K562 (cell line): ENCODE results near the gene ZNF165. TPM values are rescaled to one million over a fixed set of nuclear protein-coding genes. Genes with fewer than 3 reads are reported as not detected.

Experiments
- FOS ChIP-seq: IDR thresholded peaks from 3 replicates; pipeline ENCODE4 v1.6.1; 2011; ENCODE audit not compliant: insufficient read length; ENCODE audit errors: extremely low read depth
- GABPB2 ChIP-seq: fragments of 250-450 bp; sonication (Bioruptor Pico); conservative IDR thresholded peaks from 2 replicates; pipeline ENCODE4 v1.5.1; 2021; ENCODE audit warnings: mild to moderate bottlenecking
- MCM2 ChIP-seq: fragments of 450-650 bp; IDR thresholded peaks from 2 replicates; pipeline ENCODE4 v1.6.1; 2017; ENCODE audit warnings: low read depth, mild to moderate bottlenecking
- MCM5 ChIP-seq: fragments of 450-650 bp; IDR thresholded peaks from 2 replicates; pipeline ENCODE4 v1.6.1; 2016; ENCODE audit warnings: low read depth
- PHF8 ChIP-seq: fragments of 200-600 bp; sonication (generic); IDR thresholded peaks from 2 replicates; pipeline ENCODE4 v1.6.1; 2012; ENCODE audit warnings: mixed run types, mild to moderate bottlenecking, inconsistent platforms, low read length, moderate library complexity, borderline replicate concordance
- PRPF4 ChIP-seq: fragments of 200-400 bp; formaldehyde crosslinking; IDR thresholded peaks from one replicate; pipeline ENCODE4 v1.6.1; 2017; ENCODE audit warnings: low read length, low read depth, mild to moderate bottlenecking; ENCODE audit not compliant: insufficient read depth, poor library complexity, severe bottlenecking
- XRCC3 ChIP-seq: fragments of 450-650 bp; IDR thresholded peaks from 2 replicates; pipeline ENCODE4 v1.6.1; 2017; ENCODE audit warnings: mild to moderate bottlenecking, moderate library complexity
- ZKSCAN8 ChIP-seq: fragments of 200-800 bp; sonication (Bioruptor generic); IDR thresholded peaks from 2 replicates; pipeline ENCODE4 v1.6.1; 2016; ENCODE audit warnings: missing genetic modification characterization, missing compliant biosample characterization
- polyA plus RNA-seq, 8 experiments: library from polyadenylated mRNA; depleted of rRNA in 4 of 8; stranded (reverse) in 5 of 8; unstranded in 3 of 8; fragments of >200 nt; fragmentation: Nextera tagmentation in 2 of 8; fragmentation: Illumina TruSeq in 1 of 8; extraction: Ambion mirVana in 2 of 8; extraction: Trizol in 1 of 8; gene quantifications; 2 replicates each; pipeline versions ENCODE4 v1.2.1 to v1.2.3, GENCODE V29; 2011 to 2014; ENCODE audit warnings: inconsistent platforms in 1 of 8, missing spikeins in 1 of 8
- total RNA-seq, 7 experiments: library from RNA; depleted of rRNA in 6 of 7; stranded (reverse); fragments of >200 nt in 6 of 7; fragmentation: Illumina TruSeq in 2 of 7; extraction: Trizol in 2 of 7; gene quantifications; 2 replicates each; pipeline versions ENCODE4 v1.2.1 to v1.2.3, GENCODE V29; 2011 to 2021; ENCODE audit warnings: low replicate concordance in 1 of 7
- TF ChIP-seq, protein P1 (sequence below), 2 experiments: fragments of 450-650 bp; IDR thresholded peaks; 2 replicates each; pipeline ENCODE4 v1.6.1; 2016; ENCODE audit warnings: mild to moderate bottlenecking in 2 of 2, borderline replicate concordance in 1 of 2, low read depth in 1 of 2, moderate library complexity in 1 of 2
- TF ChIP-seq, protein P2 (sequence below): sonication (generic); formaldehyde crosslinking; IDR thresholded peaks from 2 replicates; pipeline ENCODE4 v1.9.0; 2022; ENCODE audit warnings: mild to moderate bottlenecking, missing genetic modification reagents
- TF ChIP-seq, protein P3 (sequence below): fragments of 250-450 bp; sonication (Bioruptor Pico); IDR thresholded peaks from 2 replicates; pipeline ENCODE4 v1.5.0; 2021; ENCODE audit warnings: mild to moderate bottlenecking, borderline replicate concordance
- TF ChIP-seq, protein P4 (sequence below): conservative IDR thresholded peaks from 2 replicates; pipeline ENCODE4 v1.6.1; 2011; ENCODE audit warnings: low read depth, mild to moderate bottlenecking, low read length; ENCODE audit not compliant: control insufficient read depth

Gene ZNF165
- total and polyA plus RNA-seq, 9 of the 15 experiments (the other 6 are each of a cell fraction or from before 2014, with no cell fraction given) = 0.82 to 3.6 (median 1.2) TPM

DNA sequence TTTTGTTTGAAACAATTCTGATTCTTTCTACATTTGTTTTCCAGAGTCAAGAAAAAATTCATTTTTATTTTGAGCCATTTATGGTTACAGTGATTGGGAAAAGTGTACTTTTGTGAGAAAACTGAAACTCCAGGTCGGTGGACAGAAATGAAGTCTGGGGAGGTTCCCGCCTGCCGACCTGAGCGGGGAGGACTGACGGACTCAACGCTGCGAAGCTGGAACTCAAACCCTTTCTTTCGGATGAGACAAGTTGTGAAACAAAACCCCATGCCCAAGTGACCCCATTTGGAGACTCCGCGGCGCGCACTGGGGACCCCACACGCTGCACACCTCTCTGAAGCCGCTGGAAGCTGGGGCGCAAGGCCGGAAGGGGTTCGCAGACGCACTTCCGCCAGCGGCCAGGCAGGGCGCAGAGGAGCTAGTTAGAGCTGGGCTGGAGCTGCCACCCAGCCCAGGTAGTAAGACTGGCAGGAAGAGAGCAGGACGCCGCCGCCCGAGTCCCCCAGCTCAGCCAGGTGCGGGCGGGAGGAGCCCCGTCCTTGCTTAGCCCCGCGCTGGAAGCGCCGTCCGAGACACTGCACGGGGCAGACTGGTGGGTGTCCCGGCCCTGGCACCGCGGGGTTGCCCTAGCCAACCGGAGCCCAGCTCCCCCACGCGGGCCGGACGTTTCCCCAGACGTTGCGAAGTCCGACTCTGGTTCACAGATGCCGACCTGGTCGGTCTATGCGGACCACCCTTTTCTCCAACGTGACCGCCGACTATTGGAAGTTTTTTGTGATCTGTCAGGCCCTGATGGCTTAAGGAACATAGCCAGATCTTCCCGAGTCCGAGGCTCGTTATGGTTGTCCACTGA is 24.2 kb downstream of the ZNF165 start (continued):
- TF ChIP-seq, protein P1, sequence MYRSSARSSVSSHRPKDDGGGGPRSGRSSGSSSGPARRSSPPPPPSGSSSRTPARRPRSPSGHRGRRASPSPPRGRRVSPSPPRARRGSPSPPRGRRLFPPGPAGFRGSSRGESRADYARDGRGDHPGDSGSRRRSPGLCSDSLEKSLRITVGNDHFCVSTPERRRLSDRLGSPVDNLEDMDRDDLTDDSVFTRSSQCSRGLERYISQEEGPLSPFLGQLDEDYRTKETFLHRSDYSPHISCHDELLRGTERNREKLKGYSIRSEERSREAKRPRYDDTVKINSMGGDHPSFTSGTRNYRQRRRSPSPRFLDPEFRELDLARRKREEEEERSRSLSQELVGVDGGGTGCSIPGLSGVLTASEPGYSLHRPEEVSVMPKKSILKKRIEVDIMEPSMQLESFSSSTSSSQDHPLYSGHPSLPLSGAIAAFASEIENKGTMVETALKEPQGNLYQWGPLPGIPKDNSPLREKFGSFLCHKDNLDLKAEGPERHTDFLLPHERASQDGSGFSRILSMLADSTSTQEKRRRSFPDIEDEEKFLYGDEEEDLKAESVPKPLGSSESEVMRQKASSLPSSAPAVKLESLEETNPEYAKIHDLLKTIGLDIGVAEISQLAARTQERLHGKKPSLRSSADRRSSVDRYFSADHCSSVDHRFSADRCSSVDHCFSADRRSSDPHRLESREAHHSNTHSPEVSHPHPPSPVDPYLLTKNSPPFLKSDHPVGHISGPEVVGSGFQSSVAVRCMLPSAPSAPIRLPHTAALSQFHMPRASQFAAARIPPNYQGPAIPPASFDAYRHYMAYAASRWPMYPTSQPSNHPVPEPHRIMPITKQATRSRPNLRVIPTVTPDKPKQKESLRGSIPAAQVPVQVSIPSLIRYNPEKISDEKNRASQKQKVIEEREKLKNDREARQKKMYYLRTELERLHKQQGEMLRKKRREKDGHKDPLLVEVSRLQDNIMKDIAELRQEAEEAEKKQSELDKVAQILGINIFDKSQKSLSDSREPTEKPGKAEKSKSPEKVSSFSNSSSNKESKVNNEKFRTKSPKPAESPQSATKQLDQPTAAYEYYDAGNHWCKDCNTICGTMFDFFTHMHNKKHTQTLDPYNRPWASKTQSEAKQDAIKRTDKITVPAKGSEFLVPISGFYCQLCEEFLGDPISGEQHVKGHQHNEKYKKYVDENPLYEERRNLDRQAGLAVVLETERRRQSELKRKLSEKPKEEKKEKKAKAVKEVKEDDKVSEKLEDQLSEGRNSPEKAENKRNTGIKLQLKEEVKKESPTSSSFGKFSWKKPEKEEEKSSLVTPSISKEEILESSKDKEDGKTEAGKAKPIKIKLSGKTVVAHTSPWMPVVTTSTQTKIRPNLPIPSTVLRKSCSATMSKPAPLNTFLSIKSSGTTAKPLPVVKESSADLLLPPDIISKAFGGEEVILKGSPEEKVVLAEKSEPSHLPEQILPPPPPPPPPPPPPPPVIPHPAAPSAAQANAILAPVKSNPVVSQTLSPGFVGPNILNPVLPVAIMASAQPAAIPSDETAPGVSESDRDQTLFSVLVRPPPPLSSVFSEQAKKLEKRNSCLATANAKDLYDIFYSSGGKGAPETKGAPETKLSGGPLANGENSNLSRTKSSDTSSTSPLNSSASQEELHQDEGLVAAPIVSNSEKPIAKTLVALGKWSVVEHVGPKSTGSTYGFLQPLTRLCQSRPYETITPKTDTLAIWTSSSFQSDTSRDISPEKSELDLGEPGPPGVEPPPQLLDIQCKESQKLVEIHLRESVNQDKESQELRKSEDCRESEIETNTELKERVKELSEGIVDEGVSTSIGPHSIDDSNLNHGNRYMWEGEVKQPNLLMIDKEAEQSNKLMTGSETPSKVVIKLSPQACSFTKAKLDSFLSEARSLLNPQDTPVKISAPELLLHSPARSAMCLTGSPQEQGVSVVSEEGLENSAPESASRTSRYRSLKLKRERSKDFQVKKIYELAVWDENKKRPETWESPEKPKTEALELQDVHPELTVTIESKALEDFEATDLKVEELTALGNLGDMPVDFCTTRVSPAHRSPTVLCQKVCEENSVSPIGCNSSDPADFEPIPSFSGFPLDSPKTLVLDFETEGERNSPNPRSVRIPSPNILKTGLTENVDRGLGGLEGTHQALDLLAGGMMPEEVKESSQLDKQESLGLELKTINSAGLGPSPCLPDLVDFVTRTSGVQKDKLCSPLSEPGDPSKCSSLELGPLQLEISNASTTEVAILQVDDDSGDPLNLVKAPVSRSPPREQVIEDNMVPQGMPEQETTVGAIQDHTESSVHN (IDR thresholded peaks at IDR 0.05; ENCODE audit: borderline replicate concordance in 1 of 2, low read depth in 1 of 2) = 0 out of 4 replicates have a peak, but pooled peaks of 1 of the 2 experiments have one; percentile 45
- TF ChIP-seq, protein P2, sequence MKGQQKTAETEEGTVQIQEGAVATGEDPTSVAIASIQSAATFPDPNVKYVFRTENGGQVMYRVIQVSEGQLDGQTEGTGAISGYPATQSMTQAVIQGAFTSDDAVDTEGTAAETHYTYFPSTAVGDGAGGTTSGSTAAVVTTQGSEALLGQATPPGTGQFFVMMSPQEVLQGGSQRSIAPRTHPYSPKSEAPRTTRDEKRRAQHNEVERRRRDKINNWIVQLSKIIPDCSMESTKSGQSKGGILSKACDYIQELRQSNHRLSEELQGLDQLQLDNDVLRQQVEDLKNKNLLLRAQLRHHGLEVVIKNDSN (CRISPR knock-in tag) = no peak
- no peak for TF ChIP-seq FOS
- no peak for TF ChIP-seq XRCC3
- peak; percentile 99 for TF ChIP-seq PHF8
- TF ChIP-seq ZKSCAN8 (CRISPR knock-in tag) = no peak
- TF ChIP-seq GABPB2 = no peak
- no peak for TF ChIP-seq MCM5
- TF ChIP-seq, protein P3, sequence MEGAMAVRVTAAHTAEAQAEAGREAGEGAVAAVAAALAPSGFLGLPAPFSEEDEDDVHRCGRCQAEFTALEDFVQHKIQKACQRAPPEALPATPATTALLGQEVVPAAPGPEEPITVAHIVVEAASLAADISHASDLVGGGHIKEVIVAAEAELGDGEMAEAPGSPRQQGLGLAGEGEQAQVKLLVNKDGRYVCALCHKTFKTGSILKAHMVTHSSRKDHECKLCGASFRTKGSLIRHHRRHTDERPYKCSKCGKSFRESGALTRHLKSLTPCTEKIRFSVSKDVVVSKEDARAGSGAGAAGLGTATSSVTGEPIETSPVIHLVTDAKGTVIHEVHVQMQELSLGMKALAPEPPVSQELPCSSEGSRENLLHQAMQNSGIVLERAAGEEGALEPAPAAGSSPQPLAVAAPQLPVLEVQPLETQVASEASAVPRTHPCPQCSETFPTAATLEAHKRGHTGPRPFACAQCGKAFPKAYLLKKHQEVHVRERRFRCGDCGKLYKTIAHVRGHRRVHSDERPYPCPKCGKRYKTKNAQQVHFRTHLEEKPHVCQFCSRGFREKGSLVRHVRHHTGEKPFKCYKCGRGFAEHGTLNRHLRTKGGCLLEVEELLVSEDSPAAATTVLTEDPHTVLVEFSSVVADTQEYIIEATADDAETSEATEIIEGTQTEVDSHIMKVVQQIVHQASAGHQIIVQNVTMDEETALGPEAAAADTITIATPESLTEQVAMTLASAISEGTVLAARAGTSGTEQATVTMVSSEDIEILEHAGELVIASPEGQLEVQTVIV (CRISPR knock-in tag) = no peak
- no peak for TF ChIP-seq PRPF4
- TF ChIP-seq MCM2 = no peak
- TF ChIP-seq, protein P4, sequence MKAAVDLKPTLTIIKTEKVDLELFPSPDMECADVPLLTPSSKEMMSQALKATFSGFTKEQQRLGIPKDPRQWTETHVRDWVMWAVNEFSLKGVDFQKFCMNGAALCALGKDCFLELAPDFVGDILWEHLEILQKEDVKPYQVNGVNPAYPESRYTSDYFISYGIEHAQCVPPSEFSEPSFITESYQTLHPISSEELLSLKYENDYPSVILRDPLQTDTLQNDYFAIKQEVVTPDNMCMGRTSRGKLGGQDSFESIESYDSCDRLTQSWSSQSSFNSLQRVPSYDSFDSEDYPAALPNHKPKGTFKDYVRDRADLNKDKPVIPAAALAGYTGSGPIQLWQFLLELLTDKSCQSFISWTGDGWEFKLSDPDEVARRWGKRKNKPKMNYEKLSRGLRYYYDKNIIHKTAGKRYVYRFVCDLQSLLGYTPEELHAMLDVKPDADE = 0 out of 2 replicates have a peak, but pooled peaks have one; percentile 51
